ENCODE results near the gene CIROP. TPM values are rescaled to one million over a fixed set of nuclear protein-coding genes. Genes with fewer than 3 reads are reported as not detected.

CIROP gene
- total RNA-seq, 1 experiment from 2014 or later: not detected

DNA sequence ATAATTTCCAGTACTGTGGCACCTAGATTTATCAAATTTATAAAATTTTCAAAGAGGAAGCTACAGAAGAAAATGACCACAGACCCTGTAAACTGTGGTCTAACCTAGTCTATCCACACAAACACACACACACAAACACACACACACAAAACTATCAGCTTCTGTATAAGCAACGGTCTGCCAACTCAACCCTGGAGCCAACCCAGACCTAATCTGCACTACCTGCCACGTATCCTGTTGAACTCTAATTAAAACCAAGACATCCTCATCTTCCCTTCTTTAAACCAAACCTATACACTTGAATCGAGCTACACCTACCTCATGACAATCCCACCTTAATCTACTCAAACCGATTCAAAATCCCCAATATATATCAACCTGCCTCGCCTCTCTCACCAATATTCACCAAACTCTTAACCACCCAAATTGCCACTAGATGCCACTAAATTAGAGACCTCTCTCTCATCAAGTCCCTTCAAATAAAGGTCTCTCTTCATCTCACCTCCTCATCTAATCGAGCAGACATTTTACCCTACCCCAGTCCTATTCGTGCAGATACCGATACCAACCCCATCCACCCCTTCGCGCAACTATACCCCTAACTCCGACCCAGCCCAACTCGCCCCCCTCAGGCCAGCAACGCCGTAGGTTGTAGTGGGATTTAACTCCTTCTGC, 10.7 kb downstream of the CIROP start:
- no peak for DNase-seq (ENCODE audit: low read depth)

DNA sequence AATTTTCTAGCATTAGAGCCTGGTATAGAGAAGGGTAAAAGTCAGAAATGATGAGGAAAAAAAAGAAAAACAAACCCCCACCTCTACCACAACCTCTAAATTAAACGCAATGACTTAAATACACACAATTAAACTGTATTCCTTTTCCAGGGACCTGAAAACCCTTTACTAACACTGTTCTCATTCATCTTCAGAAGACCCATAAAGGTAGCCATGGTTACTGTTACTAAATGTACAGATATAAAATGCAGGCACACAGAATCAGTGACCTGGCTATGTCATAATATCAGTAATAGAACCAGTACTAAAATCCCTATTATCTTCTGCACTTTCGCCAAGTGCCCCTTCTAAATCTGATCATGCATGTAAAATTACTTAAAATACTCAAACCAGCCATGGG, 11.3 kb downstream of the CIROP start:
- no peak for DNase-seq (ENCODE audit: low read depth)

DNA sequence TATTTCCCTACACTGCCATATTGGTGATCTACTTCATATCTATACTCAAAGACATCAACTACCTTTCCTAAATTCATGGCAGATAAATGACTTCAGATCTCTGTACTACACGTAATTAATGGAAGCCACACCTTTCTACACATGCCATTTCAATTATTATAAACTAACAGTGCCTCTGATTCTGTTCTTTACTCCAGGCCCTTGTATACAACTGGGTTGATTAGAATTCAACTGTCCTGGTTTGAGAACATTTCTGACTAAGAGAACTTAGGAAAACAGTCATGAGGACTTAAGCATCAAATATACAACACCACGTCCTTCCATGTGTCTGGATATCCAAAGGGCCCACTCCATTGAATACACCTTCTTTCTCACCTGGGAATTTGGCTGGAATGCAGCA, 11.7 kb downstream of the CIROP start:
- no peak for DNase-seq (ENCODE audit: low read depth)

GRCh38 chr14:23091294-23092225, 13.2 kb downstream of the CIROP start:
- DNase-seq (ENCODE audit: low read depth): no peak

- no peak for DNase-seq (ENCODE audit: low read depth)
These were observed 14.5 kb downstream of the CIROP start for GRCh38 chr14:23090254-23090636.

GRCh38 chr14:23089498-23090253, 15.1 kb downstream of the CIROP start:
- DNase-seq (ENCODE audit: low read depth): no peak

DNA sequence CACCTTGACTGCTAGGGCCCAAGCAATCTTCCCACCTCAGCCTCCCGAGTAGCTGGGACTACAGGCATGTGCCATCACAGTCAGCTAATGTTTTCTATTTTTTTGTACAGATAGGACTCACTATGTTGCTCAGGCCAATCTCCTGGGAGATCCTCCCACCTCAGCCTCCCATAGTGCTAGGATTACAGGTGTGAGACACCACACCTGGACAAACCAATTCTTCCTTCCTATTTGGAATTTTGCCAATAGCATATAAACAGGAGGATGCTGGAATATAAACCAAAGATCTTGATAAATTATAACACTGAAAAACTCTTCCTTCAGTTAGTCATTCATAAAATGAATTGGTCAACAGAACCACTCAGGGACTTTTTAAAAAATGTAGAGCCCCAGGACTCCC, 18.2 kb downstream of the CIROP start:
- no peak for DNase-seq (ENCODE audit: low read depth)

DNA sequence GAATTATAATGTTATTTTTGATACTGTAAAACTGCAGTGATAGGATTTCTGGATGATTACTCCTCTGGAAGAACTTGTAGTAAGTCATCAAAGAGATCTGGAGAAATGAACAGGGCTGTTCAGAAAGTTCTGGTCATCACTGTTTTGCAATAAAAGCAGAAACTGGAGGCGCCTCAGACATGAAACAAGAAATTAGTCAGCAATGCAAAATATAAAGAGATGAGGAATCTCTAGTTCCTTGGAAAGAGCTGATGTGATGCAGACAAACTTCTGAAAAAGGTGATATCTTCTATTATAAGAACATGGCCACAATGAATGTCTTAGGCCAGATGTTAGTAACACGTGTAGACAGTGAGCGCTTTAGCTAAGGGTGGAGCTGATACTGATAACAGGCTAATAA, 19.3 kb downstream of the CIROP start:
- no peak for DNase-seq (ENCODE audit: low read depth)

DNA sequence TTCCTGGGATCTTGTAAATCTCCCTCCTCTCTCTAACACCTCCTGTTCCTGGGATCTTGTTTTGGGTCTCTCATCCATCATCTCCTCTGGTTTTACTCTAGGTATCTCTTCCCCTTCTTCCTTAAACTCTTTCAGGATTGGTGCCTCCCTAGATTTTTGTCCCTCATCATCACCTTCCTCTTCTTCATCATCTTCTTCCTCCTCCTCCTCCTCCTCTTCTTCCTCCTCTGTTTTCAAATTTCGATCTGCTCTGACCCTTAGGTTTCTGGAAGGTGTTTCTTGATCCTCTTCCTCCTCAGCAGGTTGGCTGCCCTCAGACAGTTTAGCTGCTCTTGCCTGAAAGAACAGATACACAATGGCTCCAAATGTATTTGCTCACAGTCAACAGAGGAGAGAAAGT, 24.3 kb downstream of the CIROP start:
- DNase-seq (ENCODE audit: low read depth): no peak

GRCh38 chr14:23079716-23080115, 25.1 kb downstream of the CIROP start:
- no peak for DNase-seq (ENCODE audit: low read depth)

- DNase-seq (ENCODE audit: low read depth): peak; percentile 80
These were observed 26.1 kb downstream of the CIROP start for GRCh38 chr14:23078692-23079116.

- DNase-seq (ENCODE audit: low read depth): no peak
These were observed 26.8 kb downstream of the CIROP start for GRCh38 chr14:23077962-23078361.

DNA sequence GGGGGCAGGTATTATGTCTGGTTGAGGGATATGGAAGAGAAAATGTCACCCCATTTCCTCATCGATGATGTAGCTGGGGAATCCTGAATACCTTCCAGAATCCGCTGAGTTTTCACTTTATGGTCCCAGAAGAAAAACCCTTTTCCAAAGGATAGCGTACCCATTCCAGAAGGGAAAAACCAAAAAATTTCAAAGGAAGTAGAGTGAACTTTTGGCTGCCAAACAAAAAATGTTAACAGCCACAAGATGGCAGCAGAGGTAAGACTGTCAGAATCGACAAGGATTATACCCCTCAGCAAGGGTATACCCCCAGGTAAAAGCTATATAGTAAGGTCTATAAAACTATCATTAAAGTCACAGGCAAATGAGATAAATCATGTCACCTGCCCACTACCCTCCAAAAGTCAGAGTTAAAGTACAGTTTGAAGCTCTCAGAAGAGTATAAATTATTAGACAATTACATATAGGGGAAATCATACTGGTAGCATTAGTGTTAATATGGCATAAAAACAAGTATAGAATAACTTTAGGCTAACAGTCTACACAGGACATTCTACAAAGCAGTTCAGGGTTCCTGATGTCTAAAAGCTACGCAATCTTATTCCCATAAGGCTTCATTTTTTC, 27.9 kb downstream of the CIROP start:
- DNase-seq (ENCODE audit: low read depth): no peak

DNA sequence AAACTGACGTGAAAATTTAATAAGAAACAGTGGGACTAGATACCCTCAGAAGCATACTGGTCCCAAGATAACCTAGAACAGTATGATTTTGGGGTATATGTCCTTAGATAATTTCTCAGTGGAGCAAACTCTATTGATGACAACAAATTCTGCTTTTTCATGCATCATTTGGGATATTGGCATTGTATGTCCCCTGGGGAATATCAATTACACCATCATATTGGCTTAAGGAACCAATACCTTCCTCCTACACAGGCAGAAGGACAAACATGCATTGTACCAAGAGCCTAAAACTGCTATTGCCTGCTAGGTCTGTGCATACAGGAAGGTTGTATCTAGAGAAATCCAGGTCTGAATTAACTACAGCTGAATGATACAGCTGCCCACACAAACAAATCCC, 29.9 kb downstream of the CIROP start:
- DNase-seq (ENCODE audit: low read depth): no peak

DNA sequence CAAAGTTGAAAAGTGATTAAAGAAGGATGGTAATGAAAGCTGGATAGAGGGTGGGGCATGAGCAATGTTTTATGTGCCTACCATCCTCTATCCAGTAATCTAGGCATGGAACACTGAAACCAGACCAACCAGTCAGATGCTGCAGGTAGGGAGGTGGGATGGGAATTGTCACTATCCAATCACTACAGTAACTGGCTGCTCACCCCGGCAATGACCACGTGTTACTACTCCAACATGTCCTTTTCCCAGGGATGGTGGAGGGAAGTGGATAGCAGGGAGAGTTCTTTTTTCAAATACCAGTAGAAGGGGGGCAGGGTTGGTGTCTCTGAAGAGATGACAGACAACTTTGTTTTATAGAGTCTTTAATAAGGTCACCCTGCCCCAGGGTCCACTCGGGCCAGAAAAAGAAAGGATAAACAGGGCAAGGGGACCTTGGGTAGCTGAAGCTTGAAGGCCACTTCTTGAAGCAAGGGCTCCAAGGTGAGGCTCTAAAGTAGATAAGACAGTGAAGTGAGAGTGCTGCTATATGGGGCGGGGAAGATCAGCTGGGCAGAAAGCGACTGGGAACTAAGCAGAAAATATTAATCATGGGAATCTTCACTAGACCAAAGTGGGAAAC, 32.8 kb downstream of the CIROP start:
- DNase-seq (ENCODE audit: low read depth): no peak

DNA sequence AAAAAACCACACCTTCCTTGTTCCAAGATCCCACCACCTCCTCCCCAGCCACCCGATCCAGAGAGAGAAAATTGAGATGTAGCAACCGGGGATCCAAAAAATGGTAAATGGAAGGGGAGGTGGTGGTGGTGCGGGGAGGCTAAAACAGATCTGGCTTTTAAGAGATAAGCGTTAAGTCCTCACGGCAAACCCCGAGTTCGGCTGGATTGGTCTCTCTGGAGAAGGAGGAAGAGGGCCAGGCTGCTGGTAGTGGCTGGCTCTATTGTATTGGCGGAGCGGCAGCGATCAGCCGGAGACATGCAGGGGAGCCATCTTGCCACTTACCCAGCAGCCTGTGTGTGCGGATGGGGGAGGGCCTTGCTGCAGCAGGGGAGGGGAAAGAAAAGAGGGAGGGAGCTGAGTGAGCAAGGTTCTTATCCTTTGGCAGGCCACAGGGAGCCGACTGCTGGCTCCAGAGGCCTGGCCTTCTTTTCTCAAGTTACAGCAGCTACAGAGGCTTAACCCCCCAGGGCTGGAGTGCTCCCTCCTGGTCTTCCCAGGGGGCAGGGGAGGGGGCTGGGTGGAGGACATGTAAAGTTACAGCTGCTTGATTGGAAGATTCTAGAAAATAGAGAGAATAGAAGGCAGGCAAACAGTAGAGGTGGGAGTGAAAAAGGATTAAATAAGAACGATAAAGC, 33.4 kb downstream of the CIROP start:
- DNase-seq (ENCODE audit: low read depth): peak; percentile 96

DNA sequence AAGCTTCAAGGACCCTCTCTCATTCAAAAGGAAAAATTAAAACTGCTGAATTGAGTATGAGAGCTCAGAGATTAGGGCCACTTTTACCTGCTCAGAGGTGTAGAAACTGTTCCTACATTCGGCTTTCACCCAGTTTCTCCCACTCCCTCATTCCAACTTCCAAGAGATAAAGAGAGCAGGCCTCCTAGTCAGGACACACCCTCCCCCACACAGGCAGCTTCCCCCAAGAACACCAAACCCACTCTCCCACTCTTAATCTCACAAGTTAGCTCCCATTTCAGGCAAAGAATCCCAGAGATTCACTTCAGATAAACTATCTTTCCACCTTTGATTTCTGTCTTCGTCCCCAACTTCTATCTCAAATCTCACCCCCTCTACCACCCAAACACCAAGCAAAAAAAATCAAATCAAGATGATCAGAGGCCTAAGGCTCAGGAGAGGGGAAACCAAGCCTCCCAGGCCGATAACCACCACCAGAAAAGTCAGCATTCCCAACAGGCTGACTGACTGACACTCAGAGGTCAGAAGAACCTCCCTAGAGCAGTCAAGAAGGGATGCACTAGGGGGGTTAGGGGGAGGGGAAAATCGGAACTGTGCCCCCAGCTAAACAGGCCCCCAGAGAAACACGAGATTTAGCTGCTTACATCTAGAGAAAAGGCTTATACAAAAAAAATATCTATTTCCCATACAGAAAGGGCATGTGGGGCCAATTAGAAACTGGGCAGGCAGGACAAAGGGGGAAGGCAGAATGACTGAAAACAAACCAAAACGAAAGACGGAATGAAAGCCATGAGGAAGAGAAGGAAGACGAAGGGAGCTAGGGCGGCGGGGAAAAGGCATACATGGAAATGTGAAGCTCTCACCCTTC, 34.3 kb downstream of the CIROP start:
- DNase-seq (ENCODE audit: low read depth): no peak

DNA sequence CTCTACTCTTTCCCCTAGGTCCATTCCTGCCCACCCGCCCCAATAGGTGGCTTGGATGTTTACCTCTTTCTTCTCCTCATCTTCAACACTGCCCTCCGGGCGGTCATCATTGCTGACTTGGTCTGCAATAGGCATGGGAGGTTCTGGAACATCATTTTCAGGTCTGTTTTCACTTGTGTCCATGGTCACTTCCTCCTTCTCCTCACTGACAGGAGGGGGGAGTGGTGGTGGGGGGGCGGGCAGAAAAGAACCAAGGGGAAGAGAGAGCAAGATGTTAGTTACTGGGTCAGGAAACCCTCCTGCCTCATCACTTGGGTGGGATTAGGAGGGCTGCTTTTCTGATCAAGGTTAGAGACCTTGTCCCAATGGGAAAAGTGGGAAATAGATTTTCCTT, 35.4 kb downstream of the CIROP start:
- no peak for DNase-seq (ENCODE audit: low read depth)

DNA sequence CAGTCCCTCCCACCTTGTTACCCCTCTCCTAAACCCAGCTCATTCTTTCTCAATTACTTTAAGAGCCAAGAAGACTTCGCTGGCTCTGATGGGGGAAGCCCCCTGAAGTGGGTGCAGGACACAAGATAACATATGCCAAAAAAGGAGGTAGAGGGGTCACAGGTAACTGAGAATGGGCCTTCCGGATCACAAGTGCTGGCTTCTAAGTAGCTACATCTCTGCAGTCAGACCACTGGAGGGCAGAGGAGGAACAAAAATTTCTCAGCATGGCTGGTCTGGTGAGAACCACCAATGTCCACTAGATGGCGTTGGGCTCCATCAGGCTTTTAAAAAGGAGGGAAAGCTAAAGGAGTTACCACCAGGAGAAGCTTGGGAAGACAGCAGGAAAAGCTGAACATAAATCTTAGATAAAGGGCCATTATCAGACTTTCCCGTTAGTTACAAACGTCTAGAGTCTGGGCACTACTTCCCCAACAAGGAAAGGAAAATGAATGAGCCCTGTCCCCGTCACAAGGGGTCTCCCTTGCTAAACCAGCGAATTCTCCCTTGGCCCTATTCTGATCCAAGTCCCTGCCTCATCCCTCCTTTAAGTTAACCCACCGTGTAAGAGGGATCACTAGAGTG, 35.9 kb downstream of the CIROP start:
- peak; percentile 92 for DNase-seq (ENCODE audit: low read depth)
